NB4 (cell line): ENCODE data around the gene CLPX.

Experiments used
- DNase-seq: peaks from one replicate; pipeline ENCODE4 v3.0.0; 2010; ENCODE audit warnings: low read depth
- H3K4me3 ChIP-seq: one replicate; pipeline ENCODE4 v1.5.1; 2011; ENCODE audit warnings: mild to moderate bottlenecking, low read depth, low read length, moderate library complexity
- MYC ChIP-seq: IDR thresholded peaks from 2 replicates; pipeline ENCODE4 v1.6.1; 2011; ENCODE audit warnings: low read depth, low read length
- POLR2A ChIP-seq: IDR thresholded peaks from 2 replicates; pipeline ENCODE4 v1.6.1; 2011; ENCODE audit warnings: mild to moderate bottlenecking; ENCODE audit not compliant: insufficient read length; ENCODE audit errors: extremely low read depth
- TF ChIP-seq, protein P1 (sequence below): IDR thresholded peaks from 2 replicates; pipeline ENCODE4 v1.6.1; 2011; ENCODE audit warnings: low read depth, low read length
- TF ChIP-seq, protein P2 (sequence below): IDR thresholded peaks from one replicate; pipeline ENCODE4 v1.5.1; 2012; ENCODE audit warnings: low read depth, low read length

CLPX gene

DNA sequence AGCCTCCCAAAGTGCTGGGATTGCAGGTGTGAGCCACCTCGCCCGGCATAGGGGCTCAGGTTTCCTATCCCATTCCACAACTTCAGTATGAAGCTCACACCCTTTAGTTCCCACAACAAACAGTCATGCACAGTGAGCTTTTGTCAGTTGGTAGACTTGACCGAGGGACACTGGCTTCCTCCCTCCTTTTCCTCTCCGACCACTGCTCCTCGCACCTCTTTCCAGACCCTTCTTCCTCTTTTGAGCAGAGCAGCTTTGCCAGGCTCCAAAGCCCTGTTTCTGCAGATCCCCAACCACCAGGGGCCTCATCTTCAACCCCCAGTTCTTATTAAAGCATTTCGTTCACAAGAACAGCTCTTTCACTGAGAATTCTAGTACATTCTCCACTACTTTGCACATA lies 38.9 kb upstream of the CLPX start:
- H3K4me3 ChIP-seq, result no peak overlapping the region
- DNase-seq, result peak; percentile 40
- TF ChIP-seq MYC (no peak), POLR2A (no peak)
- TF ChIP-seq, protein P1, sequence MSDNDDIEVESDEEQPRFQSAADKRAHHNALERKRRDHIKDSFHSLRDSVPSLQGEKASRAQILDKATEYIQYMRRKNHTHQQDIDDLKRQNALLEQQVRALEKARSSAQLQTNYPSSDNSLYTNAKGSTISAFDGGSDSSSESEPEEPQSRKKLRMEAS, result no peak
- TF ChIP-seq, protein P2, sequence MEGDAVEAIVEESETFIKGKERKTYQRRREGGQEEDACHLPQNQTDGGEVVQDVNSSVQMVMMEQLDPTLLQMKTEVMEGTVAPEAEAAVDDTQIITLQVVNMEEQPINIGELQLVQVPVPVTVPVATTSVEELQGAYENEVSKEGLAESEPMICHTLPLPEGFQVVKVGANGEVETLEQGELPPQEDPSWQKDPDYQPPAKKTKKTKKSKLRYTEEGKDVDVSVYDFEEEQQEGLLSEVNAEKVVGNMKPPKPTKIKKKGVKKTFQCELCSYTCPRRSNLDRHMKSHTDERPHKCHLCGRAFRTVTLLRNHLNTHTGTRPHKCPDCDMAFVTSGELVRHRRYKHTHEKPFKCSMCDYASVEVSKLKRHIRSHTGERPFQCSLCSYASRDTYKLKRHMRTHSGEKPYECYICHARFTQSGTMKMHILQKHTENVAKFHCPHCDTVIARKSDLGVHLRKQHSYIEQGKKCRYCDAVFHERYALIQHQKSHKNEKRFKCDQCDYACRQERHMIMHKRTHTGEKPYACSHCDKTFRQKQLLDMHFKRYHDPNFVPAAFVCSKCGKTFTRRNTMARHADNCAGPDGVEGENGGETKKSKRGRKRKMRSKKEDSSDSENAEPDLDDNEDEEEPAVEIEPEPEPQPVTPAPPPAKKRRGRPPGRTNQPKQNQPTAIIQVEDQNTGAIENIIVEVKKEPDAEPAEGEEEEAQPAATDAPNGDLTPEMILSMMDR, result no peak

- DNase-seq, result no peak
- no peak for TF ChIP-seq MYC
- no peak for TF ChIP-seq POLR2A
- TF ChIP-seq, protein P2, result no peak
- TF ChIP-seq, protein P1, result no peak
- H3K4me3 ChIP-seq, result no peak overlapping the region
Measured at GRCh38 chr15:65222891-65223290, 37.7 kb upstream of the CLPX start.

DNA sequence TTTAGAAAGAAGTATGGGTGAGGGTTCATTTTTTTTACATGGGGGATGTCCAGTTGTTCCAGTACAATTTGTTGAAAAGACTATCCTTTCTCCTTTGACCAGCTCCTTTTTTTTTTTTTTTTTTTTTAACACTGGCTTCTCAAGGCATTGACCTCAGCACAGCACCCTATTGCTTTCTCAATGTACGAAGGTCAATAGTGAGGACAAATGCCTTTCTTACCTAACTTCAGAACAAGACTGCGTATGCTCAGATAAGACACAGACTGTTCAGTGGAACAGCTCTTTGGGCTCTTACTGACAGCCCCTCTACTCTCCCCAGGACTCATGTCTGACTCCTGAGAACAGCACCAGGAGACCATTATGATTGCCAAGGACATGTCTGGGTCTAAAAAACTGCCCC lies 36.6 kb upstream of the CLPX start:
- H3K4me3 ChIP-seq, result no peak overlapping the region
- TF ChIP-seq, protein P1, result no peak
- TF ChIP-seq, protein P2, result no peak
- TF ChIP-seq POLR2A, result no peak
- TF ChIP-seq MYC, result no peak
- DNase-seq, result no peak

GRCh38 chr15:65219137-65219536 lies 34.0 kb upstream of the CLPX start:
- no peak overlapping the region for H3K4me3 ChIP-seq
- DNase-seq, result no peak
- TF ChIP-seq, protein P2, result no peak
- TF ChIP-seq MYC, result no peak
- no peak for TF ChIP-seq POLR2A
- TF ChIP-seq, protein P1, result no peak

GRCh38 chr15:65217526-65218482 lies 32.7 kb upstream of the CLPX start:
- no peak for DNase-seq
- no peak overlapping the region for H3K4me3 ChIP-seq
- TF ChIP-seq POLR2A, result no peak
- no peak for TF ChIP-seq MYC
- TF ChIP-seq, protein P1, result no peak
- TF ChIP-seq, protein P2, result no peak
